Fibroblast of skin of right quadriceps (primary cell): Measurements from ENCODE around the gene FAM131C.
"Not testable (repeated sequence)": the region's sequence is repeated elsewhere in the genome, so short reads cannot be mapped to it uniquely, and the experiment has no call there.

Experiments used
- DNase-seq: peaks from one replicate; pipeline ENCODE4 v3.0.0-alpha.2; 2013

FAM131C gene

DNA sequence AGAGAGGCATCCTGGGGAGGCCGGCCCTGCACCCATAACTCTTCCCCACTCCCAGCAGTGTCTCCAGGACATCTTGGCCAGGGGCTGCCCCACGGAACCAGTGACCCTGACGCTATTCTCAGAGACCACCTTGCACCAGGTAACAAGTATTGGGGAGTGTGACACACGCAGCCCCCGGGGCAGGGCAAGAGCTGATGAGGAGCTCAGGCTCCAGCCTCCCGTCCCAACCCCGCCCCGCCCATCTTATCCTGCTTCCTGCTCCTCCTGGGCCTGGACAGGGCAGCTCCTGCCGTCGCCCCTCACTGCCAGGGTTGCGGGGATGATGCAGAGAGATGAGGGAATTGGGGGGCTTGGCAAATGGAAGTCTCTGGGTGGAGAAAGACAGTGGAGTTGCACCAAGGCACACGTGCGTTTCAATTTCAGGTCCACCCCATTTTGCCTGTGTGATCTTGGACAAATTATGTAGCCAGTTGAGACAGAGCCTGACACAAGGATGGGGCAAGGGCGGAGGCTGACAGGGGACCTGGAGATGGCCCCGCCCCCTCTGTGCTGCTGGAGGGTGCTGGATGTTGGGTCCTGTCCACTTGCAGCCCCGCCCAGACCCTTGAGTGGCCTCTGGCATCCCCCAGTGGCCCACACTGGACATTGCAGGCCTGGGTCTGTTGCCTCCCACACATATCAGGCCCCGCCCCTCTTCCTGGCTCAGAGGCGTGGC is 40.9 kb downstream of the FAM131C start:
- peak; percentile 82 for DNase-seq

DNA sequence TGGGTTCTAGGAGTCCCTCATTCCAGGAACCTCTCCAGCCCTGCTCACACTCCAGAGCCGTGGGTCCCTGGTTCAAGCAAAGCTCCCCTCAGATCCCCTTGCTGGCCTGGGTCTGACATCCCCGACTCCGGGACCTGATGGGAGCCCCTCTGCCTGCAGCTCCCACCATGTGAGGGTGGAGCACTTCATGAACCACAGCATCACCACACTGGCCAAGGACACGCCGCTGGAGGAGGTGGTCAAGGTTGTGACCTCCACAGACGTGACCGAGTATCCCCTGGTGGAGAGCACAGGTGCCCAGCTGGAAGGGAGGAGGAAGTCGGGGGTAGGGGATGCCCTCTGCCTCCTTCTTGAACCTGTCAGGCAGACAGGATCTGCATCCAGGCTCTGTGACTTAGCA is 41.9 kb downstream of the FAM131C start:
- DNase-seq = no peak

DNA sequence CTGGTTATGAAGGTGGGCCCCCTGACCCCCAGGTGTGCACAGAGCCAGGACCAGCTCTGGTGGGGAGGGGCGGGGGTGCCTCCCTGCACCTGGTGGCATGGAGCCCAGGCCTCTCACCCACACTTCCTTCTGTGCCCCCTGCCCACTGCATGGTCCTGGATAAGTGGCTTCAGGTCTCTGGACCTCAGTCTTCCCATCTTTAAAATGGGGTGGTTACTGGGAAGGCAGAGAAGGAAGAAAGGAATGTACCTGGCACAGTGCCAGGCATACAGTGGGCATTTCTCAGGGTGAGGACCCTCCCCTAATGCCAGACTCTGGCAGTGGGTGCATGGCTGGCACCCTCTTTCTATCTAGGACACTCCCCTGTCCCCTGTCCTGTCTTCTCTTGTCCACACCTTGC is 44.2 kb downstream of the FAM131C start:
- DNase-seq = no peak

DNA sequence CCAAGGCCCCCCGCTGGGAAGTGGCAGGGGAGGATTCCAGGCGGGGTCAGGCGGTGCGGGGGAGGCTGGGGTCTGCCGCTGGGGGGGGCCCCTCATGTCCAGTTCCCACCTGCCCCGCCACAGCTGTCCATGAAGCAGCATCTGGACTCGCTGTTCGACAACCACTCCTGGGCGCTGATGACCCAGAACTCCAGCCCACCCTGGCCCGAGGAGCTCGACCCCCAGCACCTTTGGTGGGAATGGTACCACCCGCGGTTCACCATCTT is 44.5 kb downstream of the FAM131C start:
- DNase-seq = not testable (repeated sequence)

DNA sequence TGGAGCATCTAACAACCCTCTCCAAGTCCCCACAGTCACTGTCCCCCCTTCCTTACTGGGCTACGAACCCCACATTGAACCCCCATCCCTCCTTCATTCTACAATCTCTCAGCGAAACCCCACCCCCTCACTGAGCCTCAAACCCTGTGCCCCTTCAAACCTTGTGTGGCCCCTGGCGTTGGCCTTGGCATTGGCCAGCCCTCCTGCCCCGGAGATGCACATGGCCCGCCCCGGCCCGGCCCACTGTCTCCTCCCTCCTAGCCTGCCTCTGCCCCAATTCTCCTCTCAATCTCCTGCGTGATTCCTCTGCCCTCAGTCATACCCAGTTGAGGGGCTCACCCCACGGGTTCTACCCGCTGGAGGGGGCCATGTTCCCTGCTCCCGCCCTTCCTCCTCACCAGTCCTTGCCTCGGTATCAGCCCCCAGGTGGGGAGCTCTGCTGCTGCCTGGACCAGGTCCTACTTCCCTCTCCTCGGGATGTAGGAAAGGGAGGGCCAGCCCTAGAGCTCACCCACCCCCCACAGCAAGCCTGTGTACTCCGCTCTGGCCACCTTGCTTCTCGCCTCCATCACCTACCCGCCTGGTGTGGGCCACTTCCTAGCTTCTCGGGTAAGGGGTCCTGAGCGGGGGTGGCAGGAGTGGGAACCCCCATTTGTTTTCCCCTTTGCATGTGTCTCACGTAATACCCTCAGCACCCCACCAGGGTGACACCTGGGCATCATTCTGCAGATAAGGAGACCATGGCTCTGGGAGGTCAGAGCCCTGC is 45.0 kb downstream of the FAM131C start:
- no peak for DNase-seq

DNA sequence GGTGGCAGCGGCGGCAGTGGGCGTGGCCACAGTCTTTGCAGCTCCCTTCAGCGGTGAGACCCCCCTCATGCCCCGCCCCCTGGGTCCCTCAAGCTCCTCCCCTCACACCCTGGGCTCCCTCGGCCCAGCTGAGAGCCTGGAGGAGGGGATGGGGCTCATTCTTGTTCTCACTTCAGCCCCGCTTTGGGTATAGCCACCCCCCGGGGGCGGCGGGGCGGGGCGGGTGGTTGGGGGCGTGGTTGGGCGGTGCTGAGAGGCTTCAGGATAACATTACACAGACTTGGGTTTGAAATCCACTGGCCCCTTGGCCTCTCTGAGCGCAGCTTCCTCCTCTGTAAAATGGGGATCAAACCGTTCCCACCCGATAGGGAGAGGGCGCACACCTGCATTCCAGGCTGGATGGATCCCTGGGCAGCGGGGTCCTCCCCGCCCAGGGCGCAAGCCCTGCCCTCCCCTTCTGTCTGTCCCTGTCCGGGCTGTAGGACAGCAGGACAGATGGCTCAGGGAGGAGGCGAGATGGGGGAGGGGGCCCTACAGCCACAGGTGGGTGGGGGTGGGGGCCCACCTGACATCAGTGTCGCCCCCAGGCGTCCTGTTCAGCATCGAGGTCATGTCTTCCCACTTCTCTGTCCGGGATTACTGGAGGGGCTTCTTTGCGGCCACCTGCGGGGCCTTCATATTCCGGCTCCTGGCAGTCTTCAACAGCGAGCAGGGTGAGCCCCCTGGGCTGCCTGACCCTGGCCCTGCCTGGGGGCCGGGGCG is 46.5 kb downstream of the FAM131C start:
- peak; percentile 27 for DNase-seq

DNA sequence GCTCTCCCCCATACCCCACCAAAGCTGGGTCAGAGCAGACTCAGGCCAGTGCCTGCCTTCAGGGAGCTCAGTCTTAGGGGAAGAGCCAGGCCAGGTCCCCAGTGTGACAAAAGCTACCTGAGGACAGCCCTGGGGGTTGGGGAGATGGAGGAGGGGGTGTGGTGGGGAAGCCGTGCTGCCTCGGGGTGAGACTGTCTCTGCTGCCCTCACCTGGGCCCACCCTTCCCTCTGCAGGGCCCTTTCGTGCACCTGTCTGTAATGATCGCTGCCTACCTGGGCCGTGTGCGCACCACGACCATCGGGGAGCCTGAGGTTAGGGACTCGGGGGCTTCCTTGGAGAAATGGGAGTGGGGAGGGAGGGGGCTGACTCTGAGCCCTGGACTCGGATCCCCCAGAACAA is 47.1 kb downstream of the FAM131C start:
- not testable (repeated sequence) for DNase-seq

DNA sequence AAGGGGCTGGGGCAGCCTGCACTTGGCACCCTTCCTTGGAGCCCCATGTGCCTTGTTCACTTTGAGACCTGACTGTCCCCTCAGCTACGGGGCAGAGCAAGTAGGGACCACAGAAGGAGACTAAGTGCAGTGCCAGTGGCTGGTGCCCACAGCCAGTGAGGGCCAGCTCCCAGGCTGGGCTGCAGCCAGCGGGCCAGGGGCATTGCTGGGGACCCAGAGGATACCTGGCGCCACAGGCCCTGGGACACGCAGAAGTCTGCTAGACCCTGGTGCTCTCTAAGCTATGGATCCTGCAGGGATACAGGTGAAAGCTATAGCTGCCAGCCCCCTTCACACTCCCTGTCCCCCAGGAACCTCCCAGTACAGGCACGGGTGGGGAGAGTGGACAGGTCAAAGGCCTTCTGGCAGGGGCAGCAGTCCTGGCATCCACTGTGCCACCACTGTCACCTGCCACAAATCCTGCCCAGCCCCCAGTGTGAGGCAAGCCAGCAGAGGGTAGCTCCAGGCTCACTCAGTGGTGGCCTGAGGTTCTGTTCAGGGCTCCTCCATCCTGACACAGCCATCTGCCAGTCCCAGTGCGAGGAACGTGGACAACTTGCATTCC is 50.3 kb downstream of the FAM131C start:
- no peak for DNase-seq

DNA sequence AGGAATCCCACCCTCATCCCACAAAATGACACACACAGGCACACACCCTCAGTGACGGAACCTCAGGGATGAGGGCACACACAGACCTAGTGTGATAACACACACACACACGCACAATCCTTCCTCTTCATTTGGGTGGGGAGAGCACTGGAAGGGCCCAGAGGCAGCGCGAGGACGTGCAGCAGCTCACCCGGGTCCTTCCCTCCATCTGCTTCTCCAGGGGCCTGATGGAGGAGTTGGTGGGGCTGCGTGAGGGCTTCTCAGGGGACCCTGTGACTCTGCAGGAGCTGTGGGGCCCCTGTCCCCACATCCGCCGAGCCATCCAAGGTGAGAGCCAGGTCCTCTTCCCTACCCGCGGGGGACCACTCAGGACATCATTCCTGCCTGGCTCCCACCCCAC is 51.1 kb downstream of the FAM131C start:
- DNase-seq = no peak

DNA sequence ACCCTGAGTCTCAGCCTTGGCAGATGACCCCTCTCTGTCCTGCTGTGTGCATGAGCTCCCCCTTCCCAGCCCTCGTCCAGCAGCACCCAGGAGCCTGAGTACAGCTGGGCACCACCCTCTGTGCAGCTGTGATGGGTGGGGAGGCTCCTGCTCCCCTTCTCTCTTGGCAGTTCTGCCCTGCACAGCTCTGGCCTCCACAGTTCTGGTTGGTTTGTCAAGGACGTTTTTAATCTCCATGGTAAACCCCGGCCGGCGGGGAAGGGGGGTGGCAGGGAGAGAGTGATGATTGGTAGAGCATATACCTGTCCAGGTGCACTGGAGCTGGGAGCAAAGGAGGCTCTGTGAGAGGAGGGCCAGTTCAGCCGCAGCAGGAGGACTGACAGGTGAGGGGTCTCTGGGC is 51.8 kb downstream of the FAM131C start, which contains the start of gene CLCNKA:
Gene CLCNKA (plus strand): TSS at position 356 of the 400 bp plus-strand sequence. CDS start 584 bp downstream, outside the sequence.
- no peak for DNase-seq

DNA sequence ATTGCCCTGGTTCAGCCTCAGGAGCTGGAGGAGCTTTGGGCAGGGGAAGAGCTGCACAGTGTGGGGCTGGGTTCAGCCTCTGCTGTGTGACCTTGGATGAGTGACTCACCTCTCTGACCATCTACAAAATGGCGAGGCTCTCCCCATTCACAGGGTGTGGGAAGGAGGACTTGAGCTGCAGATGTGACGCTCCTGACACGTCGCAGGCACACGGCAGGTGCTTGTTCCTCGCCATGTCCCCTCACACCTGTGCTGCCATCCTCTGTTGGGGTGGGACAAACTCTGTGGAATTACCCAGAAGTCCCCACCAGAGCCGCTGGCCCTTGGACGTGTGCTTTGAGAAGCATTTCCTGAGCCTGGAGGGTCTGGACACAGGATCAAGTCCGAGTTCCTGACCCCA is 52.6 kb downstream of the FAM131C start:
- not testable (repeated sequence) for DNase-seq

DNA sequence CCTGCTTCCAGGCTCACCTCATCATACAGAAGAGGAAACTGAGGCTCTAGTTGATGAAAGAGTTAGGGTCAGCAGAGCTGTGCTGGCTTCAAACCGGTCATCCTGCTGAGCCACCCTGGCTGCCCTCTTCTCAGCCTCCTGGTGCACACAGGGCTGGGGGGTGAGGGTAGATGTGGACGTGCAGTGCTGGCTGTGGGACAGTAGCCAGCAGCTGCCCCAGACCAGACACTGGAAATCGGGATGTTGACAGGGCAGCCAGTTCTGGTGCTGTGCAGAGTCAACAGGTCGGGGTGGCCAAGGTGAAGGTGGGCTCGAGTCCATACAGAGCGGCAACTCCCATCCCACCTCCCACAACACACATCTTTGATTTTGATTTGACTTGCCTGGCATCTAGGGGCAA is 53.1 kb downstream of the FAM131C start:
- DNase-seq = no peak

DNA sequence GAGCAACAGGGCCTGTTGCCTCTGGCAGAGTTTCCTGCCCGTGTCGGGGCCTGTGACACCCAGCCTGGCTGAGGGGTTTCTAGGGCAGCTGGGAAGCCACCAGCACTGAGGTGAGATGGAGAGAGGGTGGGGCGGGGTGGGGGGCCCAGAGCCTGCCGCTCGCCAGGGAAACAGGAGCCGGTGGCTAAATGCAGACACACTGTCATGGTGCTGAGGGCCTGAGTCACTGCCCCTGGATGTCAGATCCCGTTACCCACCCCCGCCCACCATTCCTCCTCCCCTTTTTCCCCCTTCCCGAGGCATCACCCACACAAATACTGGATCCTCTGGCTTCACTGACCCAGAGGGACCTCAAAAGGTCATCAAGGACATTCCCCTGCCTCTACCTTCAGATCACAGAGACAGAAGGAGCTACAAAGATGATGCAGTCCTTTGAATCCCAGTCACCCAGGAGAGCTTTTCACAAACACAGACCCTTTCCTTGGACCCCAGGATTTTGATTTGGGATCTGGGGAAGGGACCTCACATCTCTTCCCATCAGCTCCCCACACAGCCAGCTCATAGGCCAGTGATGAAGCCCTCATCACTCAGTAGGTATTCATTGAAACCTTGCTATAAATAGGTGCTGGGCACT is 53.7 kb downstream of the FAM131C start:
- DNase-seq = peak; percentile 51

DNA sequence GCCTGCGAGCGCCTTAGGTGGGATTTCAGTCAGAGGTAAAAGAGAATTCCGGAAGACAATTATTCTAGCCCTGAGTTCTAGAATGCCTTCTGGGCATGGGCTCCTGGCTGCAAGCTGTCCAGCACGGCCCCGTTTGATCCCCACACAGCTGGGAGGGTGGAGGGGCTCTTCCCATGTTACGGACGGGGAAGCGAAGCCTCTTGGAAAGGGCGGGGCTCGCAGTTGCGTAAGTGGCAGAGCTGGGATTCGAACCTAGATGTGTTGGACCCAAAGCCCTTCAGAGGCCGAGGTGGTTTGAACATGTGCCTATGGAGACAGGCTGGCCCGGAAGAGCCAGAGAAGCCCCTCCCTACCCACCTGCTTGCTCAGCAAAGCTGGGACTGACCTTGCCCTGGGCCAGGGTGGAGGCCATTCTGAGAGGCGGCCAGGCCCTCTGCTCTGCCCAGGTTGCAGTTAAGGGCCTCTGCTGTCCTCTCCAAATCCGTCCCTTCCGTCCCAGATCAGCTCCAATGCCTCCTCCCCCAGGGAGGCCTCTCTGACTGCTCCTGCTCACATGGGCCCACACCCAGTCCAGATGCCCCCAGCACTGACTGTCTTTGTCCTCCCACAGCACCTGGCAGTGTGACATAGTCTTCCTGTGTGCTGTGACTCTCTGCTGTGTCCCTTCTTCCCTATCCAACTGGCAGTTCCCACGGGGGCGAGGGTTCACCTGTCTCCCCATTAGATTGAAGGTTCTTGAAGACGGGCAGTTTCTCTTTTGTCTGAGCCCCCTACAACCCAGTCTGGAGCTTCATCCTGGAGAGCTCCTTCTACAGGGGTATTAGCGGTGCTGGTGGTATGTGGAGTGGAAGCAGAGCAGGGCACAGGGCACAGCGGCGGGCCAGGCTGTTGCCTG is 54.5 kb downstream of the FAM131C start:
- DNase-seq = no peak

DNA sequence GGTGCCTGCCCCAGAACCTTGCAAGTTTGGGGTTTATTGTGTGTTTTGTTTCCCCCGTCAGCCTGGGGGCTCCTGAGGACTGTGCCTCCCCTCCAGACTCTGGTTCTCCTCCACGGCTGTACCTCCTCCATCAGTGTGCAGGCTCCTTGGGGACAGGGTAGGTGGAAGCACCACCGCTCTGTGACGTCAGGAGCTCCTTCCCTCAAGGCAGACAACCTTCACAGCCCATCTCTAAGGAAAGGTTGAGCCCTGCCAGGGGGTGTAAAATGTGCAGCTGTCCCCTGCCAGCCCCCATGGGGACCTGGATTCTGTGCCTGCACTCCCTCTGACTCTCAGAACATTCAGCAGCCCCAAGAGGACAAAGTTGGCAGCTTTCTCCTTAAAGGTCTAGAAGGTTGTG is 55.1 kb downstream of the FAM131C start:
- no peak for DNase-seq

DNA sequence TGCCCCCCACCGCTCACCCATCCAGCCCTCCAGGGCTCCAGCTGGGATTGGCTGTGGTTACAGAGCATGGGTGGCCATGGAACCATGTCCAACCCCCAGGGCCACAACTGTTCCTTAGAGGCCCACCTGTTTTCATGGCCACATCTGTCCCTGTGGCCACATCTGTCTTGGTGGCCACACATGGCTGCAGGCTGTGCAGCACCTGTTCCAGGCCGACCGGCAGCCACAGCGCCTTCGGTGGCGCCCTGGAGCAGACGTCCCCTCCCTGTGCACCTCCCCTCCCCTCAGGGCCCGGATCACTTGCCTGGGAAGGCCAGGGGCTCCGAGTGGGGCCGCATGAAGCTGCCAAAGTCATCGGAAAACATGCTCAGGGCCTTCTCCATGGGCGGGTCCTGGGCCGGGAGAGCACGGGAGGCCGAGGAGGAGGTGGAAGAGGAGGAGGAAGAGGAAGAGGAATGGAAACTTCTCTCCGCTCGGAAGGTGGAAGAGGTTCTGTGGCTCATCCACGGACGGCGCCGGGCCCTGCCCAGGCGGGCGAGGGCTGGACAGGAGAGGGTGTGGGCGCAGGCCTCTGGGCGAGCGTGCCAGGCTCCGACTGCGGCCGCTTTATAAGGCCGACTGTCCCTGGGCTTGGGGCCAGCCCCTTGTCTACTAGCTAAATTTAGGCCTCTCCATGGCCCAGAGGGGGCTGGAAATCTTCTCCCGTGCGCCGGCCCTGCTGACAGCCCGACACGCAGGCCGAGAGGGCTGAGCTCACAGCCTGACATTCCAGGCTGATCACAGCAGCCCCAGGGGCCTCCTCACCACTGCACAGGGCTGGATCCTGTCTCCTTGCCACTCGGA is 55.8 kb downstream of the FAM131C start, which contains the start of gene HSPB7:
Gene HSPB7 (minus strand): TSS at position 583 of the 843 bp plus-strand sequence. CDS start 80 bp downstream, at position 503.
- DNase-seq = peak; percentile 72

DNA sequence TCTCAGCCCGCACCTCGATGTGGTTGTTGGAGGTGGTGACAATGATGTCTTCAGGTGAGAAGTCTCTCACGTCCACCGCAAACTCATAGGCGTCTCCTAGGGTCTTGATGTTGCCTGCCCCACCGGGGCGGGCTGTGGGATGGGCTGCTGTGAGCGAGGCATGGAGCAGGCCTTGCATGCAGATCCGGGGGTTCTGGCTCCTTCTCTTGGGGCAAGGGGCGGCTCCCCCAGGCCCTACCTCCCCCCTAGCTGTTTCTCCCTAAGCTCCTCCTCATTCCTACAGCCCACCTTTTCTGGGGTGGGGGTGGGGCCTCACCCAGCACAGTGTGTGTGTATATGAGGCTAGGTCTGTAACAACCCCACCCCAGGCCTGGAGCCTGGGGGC is 56.4 kb downstream of the FAM131C start:
- DNase-seq = no peak

DNA sequence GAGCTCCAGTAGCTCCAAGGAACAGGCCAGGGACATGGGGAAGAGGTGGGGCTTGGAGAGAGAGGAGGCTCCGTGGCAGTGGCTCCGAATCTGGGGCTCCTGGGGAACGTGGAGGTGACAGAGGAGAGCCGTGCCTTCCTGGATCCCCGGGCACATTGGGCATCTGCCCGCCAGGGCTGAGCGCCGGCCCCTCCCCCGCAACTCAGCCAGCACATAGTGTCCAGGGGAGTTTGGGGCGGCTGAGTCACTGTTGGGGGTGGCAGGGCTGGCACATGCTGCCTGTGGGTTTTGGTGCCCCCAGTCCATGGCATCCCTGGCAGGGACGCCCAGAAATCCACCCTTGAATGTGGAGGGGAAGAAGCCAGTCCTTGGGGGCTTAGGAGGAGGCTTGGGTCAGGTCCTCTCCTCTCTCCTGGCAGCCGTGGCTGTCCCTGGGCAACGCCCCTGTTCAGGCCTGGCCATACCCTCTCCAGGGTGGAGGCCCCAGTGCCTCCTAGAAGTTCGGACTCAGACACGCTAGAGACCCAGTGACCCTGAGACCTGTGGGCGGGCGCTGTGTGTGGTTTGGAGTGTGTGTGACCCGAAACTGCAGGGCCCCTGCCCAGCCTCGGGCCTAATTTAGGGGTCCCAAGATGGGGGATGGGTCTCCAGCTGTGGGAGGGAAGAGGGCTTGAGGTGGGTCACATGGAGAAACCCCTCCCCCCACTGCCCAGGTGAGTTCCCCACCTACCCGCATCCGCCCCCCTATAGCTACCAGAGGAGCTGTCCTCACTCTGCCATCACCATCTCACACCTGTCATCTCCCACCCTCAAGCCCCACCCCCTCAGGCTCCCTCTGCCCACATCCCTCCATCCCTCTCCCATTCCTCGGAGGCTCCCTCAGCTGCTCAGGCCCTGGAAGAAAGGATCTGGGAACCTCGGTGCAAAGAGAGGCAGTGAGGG is 57.2 kb downstream of the FAM131C start:
- DNase-seq = no peak

DNA sequence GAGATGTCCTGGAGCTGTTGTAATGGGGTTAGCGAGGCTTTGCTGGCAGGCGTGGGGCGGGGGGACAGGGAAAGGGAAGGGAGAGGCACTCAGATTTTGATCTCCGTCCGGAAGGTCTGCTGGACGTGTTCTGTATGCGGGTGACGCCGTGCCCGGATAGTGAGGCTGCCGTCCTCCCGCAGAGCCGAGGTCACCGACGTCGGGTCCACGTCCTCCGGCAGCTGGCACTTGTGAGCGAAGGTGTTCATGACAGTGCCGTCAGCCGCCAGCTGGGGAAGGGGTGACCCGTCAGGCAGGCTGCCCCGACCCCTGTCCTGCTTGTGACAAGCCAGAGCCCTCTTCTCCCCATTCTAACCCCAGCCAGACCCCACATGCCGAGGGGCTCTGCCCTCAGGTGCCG is 58.0 kb downstream of the FAM131C start:
- no peak for DNase-seq
